ENCODE results near the gene IFITM5.
"Not testable (repeated sequence)": the region's sequence is repeated elsewhere in the genome, so short reads cannot be mapped to it uniquely, and the experiment has no call there.

IFITM5 gene

DNA sequence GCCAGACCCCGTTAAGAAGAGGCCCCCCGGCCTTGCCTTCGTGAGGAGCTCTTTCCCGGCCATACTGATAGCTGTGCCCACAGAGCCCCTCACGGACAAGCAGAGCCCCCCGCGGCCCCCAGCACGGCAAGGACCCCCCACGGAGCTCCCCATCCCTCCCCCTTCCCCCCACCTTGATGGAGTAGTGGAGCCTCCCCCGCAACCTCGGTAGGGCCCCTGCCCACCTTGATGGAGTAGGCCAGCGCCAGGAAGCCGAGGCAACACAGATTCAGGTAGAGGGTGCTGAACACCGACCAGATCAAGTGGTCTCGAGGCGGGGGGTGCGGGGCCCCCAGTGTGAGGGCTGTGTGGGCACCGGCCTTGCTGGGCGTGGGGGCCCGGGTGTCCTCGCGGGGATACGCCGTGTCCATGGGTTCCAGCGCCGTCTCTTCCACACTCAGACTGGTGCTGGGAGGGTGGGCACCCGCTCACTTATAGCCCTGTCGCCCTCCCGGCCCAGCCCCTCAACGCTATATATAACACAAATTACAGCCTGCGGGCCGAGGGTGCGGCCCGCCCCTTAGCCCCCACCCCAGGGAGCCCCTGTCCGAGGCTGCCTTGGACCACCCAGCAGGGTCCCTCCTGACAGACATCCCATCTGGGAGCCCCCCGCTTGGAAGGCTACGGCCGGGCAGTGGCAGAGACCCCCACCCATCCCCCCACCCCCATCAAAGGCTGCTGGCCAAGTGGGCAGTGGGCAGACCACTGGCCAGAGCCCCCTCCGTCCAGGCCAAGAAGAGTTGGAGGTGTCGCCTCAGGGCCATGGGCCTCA lies at the start of gene IFITM5:
Gene IFITM5 (minus strand): TSS at position 446 of the 811 bp plus-strand sequence. CDS start 36 bp downstream, at position 410.
- DNase-seq (ENCODE audit: low spot score) = no peak

DNA sequence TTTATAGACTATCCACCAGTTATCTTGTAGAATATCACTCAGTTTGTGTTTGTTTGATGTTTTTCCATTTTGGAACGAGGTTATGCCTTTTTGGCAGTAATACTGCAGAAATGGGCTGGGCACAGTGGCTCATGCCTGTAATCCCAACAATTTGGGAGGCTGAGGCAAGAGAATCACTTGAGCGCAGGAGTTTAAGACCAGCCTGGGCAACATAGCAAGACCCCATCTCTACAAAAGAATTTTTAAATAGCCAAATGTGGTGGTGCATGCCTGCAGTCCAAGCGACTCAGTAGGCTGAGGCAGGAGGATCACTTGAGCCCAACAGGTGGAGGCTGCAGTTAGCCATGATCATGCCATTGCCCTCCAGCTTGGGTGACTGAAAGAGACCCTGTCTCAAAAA lies 47.2 kb upstream of the IFITM5 start:
- no peak for DNase-seq (ENCODE audit: low spot score)

GRCh38 chr11:344836-345578 lies 45.7 kb upstream of the IFITM5 start:
- DNase-seq (ENCODE audit: low spot score) = no peak

DNA sequence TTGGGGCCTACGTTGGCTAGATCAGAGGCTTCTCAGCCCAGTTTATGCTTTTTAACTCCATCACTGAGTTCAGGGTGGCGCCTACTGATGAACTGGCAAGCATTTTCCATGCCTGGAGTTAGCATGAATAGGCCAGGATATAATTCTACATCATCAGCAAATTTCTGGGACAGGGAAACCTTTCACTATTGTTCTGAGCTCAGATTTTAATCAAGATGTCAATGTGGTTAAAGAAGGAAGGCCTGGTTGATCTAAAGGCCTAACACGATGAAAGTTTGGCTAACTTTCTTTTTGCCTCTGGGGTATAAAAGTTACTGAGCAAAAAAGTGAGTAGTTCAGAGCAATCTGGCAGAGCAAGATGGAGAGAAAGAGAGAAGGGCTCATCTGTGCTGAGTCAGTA lies 43.0 kb upstream of the IFITM5 start:
- DNase-seq (ENCODE audit: low spot score) = no peak

DNA sequence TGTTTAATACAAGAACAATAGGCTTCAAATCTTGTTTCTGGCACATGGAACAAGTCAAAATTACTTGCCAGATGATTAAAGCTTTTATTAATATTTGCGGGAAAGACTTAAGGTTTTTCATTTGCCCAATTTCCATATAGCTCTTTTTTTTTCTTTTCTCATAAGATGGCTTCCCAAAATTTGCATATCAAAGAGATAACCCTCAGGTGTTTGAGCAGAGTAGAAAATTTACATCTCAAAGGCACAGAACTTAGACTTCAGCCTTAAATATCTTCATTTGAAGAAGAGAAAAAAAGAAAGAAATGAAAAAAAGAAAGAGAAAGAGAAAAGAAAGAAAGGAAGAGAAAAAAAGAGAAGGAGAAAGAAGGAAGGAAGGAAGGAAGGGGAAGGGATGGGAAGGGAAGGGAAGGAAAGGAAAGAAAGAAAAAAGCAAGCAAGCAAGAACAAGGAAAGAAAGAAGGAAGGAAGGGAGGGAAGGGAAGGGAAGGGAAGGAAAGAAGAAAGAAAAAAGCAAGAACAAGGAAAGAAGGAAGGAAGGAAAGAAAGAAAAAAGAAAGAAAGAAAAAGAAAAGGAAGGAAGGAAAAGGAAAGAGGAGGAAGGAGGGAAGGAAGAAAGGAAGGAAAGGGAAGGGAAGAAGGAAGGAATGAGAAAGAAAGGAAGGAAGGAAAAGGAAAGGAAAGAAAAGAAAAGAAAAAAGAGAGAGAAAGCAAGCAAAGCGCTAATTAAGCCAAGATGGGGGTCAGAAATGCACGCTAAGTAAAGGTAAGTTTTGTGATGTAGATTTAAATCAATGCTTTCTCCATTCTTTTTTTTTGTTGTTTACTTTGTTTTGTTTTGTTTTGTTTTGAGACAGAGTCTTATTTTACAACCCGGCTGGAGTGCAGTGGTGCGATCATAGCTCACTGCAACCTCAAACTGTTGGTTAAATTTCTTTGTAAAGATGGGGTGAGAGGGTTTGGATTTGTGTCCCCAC lies 41.5 kb upstream of the IFITM5 start:
- DNase-seq (ENCODE audit: low spot score) = no peak

- no peak for DNase-seq (ENCODE audit: low spot score)
Observed at GRCh38 chr11:339963-340362, 40.6 kb upstream of the IFITM5 start.

DNA sequence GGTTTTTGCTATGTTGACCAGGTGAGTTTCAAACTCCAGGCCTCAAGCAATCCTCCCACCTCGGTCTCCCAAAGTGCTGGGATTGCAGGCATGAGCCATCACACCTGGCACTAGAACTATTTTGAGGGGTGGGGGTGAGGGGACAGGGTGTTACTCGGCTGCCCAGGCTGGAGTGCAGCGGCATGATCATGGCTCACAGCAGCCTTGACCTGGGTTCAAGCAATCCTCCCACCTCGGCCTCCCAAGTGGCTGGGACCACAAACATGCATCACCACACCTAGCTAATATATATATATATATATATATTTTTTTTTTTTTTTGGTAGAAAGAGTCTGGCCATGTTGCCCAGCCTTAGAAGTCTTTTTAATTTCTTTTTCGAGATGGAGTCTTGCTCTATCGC lies 38.4 kb upstream of the IFITM5 start:
- DNase-seq (ENCODE audit: low spot score) = no peak

- DNase-seq (ENCODE audit: low spot score) = no peak
Observed at GRCh38 chr11:336659-337198, 37.4 kb upstream of the IFITM5 start.

GRCh38 chr11:335779-336658 lies 36.7 kb upstream of the IFITM5 start:
- DNase-seq (ENCODE audit: low spot score) = no peak

- no peak for DNase-seq (ENCODE audit: low spot score)
Observed at GRCh38 chr11:334264-334994, 35.1 kb upstream of the IFITM5 start.

GRCh38 chr11:333616-334263 lies 34.4 kb upstream of the IFITM5 start:
- DNase-seq (ENCODE audit: low spot score) = not testable (repeated sequence)

DNA sequence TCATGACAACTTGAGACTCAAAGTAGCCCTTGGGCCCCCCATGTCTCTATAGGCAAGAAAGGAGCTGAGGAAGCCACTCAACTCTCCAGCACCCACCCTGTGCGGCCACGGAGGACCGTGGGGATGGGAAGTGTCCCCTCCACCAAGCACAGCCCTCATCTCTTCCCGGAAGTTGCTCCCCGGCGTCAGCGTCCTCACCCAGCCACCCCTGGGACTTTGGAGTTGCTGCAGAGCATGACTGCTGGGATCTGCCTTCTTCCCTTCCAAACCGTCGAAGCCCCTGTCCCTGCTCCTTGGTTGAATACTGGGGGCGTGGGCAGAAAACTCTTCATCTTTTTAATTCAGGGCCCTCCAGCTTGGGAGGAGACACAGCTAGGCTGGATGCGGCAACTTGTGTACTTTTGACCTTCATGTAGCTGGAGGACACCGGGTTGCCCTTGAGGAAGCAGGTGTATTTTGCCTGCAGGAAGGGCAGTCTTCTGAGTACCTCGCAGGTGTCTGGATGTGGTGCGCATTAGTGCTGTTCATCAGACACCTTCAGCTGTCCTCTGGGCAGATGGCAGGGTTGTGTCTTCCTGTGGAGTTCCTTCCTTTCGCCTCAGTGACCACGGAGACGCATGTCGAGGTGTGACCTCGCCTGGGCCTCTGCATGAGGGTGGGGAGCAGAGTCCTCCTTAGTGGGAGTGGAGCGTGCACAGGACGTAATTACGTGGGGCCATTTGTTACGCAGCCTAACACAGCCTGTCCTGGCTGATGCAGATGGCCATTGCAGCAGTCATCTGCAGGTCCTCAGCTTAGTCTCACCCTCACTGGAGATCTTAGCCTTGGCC lies 33.5 kb upstream of the IFITM5 start:
- DNase-seq (ENCODE audit: low spot score) = no peak

- DNase-seq (ENCODE audit: low spot score) = no peak
Observed at GRCh38 chr11:331358-332060, 32.2 kb upstream of the IFITM5 start.

GRCh38 chr11:330694-331357 lies 31.5 kb upstream of the IFITM5 start:
- DNase-seq (ENCODE audit: low spot score) = no peak

- no peak for DNase-seq (ENCODE audit: low spot score)
Observed at GRCh38 chr11:330307-330693, 31.0 kb upstream of the IFITM5 start.

GRCh38 chr11:329886-330253 lies 30.5 kb upstream of the IFITM5 start:
- DNase-seq (ENCODE audit: low spot score) = no peak

GRCh38 chr11:328516-329100 lies 29.3 kb upstream of the IFITM5 start:
- DNase-seq (ENCODE audit: low spot score) = not testable (repeated sequence)

All from HuH-7 (cell line).